Fibroblast of lung (primary cell): Measurements from ENCODE around the gene YAF2.

Experiments used
- EZH2 ChIP-seq: IDR thresholded peaks from 2 replicates; pipeline ENCODE4 v1.5.1; 2012; ENCODE audit warnings: low read length, control low read depth, mild to moderate bottlenecking; ENCODE audit errors: missing control alignments
- TF ChIP-seq, protein P1 (sequence below), 2 donors: IDR thresholded peaks in 1 of 2; conservative IDR thresholded peaks in 1 of 2; 1 replicate in 1 of 2; 2 replicates in 1 of 2; pipeline ENCODE4 v1.5.1; 2011 to 2012; ENCODE audit warnings: low read length in 2 of 2, control low read depth in 1 of 2, inconsistent platforms in 1 of 2, low read depth in 1 of 2, mild to moderate bottlenecking in 1 of 2

DNA sequence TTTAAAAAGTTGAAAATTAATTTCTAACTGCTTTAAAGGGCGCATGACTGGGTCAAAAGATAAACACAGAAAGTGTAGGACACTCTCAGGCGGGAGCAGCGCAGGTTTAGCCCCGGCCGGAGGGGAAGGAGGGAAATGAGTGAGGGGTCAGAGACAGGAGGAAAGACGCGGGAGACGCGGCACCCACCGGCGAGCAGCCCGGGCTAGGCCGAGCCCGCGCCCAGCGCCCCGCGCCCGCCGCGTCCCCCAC is 94.0 kb downstream of the YAF2 start:
- TF ChIP-seq, protein P1, sequence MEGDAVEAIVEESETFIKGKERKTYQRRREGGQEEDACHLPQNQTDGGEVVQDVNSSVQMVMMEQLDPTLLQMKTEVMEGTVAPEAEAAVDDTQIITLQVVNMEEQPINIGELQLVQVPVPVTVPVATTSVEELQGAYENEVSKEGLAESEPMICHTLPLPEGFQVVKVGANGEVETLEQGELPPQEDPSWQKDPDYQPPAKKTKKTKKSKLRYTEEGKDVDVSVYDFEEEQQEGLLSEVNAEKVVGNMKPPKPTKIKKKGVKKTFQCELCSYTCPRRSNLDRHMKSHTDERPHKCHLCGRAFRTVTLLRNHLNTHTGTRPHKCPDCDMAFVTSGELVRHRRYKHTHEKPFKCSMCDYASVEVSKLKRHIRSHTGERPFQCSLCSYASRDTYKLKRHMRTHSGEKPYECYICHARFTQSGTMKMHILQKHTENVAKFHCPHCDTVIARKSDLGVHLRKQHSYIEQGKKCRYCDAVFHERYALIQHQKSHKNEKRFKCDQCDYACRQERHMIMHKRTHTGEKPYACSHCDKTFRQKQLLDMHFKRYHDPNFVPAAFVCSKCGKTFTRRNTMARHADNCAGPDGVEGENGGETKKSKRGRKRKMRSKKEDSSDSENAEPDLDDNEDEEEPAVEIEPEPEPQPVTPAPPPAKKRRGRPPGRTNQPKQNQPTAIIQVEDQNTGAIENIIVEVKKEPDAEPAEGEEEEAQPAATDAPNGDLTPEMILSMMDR (conservative IDR thresholded peaks at IDR 0.05 in 1 of 2, IDR thresholded peaks at IDR 0.05 in 1 of 2; ENCODE audit: low read depth in 1 of 2, low read length in 2 of 2): no peak
- TF ChIP-seq EZH2: no peak
